Endodermal cell (in vitro differentiated cells): Measurements from ENCODE around the gene TRPM4. TPM values are rescaled to one million over a fixed set of nuclear protein-coding genes. Genes with fewer than 3 reads are reported as not detected.

Experiments
- DNase-seq: peaks from one replicate; pipeline ENCODE4 v3.0.0-alpha.2; 2017
- H3K27ac ChIP-seq: 2 replicates; pipeline ENCODE4 v1.5.1; 2013; ENCODE audit warnings: mild to moderate bottlenecking, low read depth, low read length, moderate library complexity
- H3K27me3 ChIP-seq: 2 replicates; pipeline ENCODE4 v1.6.1; 2013; ENCODE audit warnings: mild to moderate bottlenecking, low read length, moderate library complexity; ENCODE audit not compliant: insufficient read depth, control insufficient read depth, poor library complexity, severe bottlenecking
- H3K36me3 ChIP-seq: 2 replicates; pipeline ENCODE4 v1.7.0; 2013; ENCODE audit warnings: mild to moderate bottlenecking, low read length, moderate library complexity; ENCODE audit not compliant: control insufficient read depth, insufficient read depth
- H3K4me1 ChIP-seq: one replicate; pipeline ENCODE4 v1.7.0; 2013; ENCODE audit warnings: low read length; ENCODE audit not compliant: control insufficient read depth, insufficient read depth
- H3K4me3 ChIP-seq: 2 replicates; pipeline ENCODE4 v1.5.1; 2013; ENCODE audit warnings: mild to moderate bottlenecking, low read length, moderate library complexity
- H3K9ac ChIP-seq: 2 replicates; pipeline ENCODE4 v1.6.1; 2013; ENCODE audit warnings: mild to moderate bottlenecking, low read length, moderate library complexity; ENCODE audit not compliant: poor library complexity, severe bottlenecking; ENCODE audit errors: extremely low read depth
- H3K9me3 ChIP-seq: 2 replicates; pipeline ENCODE4 v1.6.1; 2013; ENCODE audit warnings: mild to moderate bottlenecking, low read length, moderate library complexity; ENCODE audit not compliant: control insufficient read depth
- H3K27ac Mint-ChIP-seq: 2 replicates; pipeline ENCODE4 v1.8.0; 2020; ENCODE audit warnings: mixed read lengths
- H3K27me3 Mint-ChIP-seq: 2 replicates; pipeline ENCODE4 v1.8.0; 2021; ENCODE audit warnings: mild to moderate bottlenecking, mixed read lengths; ENCODE audit not compliant: insufficient read depth
- H3K36me3 Mint-ChIP-seq: 2 replicates; pipeline ENCODE4 v1.8.0; 2020; ENCODE audit warnings: low read depth, mixed read lengths
- H3K4me1 Mint-ChIP-seq: 2 replicates; pipeline ENCODE4 v1.8.0; 2020; ENCODE audit warnings: mixed read lengths
- H3K4me3 Mint-ChIP-seq: 2 replicates; pipeline ENCODE4 v1.8.0; 2020; ENCODE audit warnings: mild to moderate bottlenecking, moderate library complexity, mixed read lengths
- H3K9me3 Mint-ChIP-seq: 2 replicates; pipeline ENCODE4 v1.8.0; 2020; ENCODE audit warnings: mild to moderate bottlenecking, mixed read lengths
- WGBS, 2 experiments: methylation state at CpG; one replicate each; pipeline versions ENCODE4 v1.1.5 to v1.1.7; 2013; ENCODE audit warnings: missing lambda C conversion rate in 2 of 2, mixed read lengths in 1 of 2; ENCODE audit not compliant: insufficient coverage in 1 of 2, insufficient read length in 1 of 2; 5-methylcytosine and 5-hydroxymethylcytosine counted together
- total RNA-seq, 2 donors: library from RNA; stranded (reverse); fragmentation: NEBNext Ultra II Directional in 1 of 2; extraction: Animal tissue kit (Norgen Biotek cat#: 25700) in 1 of 2; gene quantifications; 2 replicates in 1 of 2; 3 replicates in 1 of 2; pipeline ENCODE4 v1.2.1, GENCODE V29; 2021
- TF ChIP-seq, protein P1 (sequence below): fragments of 200-600 bp; sonication (generic); conservative IDR thresholded peaks from 2 replicates; pipeline ENCODE4 v1.5.0; 2021; ENCODE audit warnings: antibody characterized with exemption, mild to moderate bottlenecking

TRPM4 gene
- total RNA-seq, 2 donors from 2014 or later = 22.0 to 33.3 TPM

GRCh38 chr19:49190781-49191180 lies 33.2 kb downstream of the TRPM4 start:
- no peak overlapping the region for H3K27ac Mint-ChIP-seq
- H3K9me3 Mint-ChIP-seq = no peaks in the 10 kb centered on the region
- Histone ChIP-seq H3K27ac (no peak overlapping the region), H3K9ac (no peak overlapping the region), H3K9me3 (peaks cover 8% of the 10 kb centered on the region), H3K4me1 (no peaks in the 10 kb centered on the region), H3K36me3 (peaks cover 28% of the 10 kb centered on the region), H3K27me3 (no peaks in the 10 kb centered on the region), H3K4me3 (no peak overlapping the region)
- H3K4me1 Mint-ChIP-seq = peaks cover 4% of the 10 kb centered on the region
- H3K4me3 Mint-ChIP-seq = no peak overlapping the region
- WGBS, 2 experiments = 94 to 100% methylated on average over 2 to 3 of the region's 3 CpGs
- DNase-seq = no peak
- H3K36me3 Mint-ChIP-seq = peaks cover 48% of the 10 kb centered on the region
- TF ChIP-seq, protein P1, sequence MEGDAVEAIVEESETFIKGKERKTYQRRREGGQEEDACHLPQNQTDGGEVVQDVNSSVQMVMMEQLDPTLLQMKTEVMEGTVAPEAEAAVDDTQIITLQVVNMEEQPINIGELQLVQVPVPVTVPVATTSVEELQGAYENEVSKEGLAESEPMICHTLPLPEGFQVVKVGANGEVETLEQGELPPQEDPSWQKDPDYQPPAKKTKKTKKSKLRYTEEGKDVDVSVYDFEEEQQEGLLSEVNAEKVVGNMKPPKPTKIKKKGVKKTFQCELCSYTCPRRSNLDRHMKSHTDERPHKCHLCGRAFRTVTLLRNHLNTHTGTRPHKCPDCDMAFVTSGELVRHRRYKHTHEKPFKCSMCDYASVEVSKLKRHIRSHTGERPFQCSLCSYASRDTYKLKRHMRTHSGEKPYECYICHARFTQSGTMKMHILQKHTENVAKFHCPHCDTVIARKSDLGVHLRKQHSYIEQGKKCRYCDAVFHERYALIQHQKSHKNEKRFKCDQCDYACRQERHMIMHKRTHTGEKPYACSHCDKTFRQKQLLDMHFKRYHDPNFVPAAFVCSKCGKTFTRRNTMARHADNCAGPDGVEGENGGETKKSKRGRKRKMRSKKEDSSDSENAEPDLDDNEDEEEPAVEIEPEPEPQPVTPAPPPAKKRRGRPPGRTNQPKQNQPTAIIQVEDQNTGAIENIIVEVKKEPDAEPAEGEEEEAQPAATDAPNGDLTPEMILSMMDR = no peak
- peaks cover 10% of the 10 kb centered on the region for H3K27me3 Mint-ChIP-seq

- Mint-ChIP-seq H3K27ac (no peak overlapping the region), H3K9me3 (no peaks in the 10 kb centered on the region), H3K4me1 (no peaks in the 10 kb centered on the region), H3K36me3 (peaks cover 36% of the 10 kb centered on the region), H3K4me3 (no peak overlapping the region), H3K27me3 (peaks cover 10% of the 10 kb centered on the region)
- H3K4me1 ChIP-seq = no peaks in the 10 kb centered on the region
- 92 to 94% methylated on average over 5 to 6 of the region's 6 CpGs for WGBS, 2 experiments
- H3K9me3 ChIP-seq = peaks cover 8% of the 10 kb centered on the region
- H3K4me3 ChIP-seq = no peak overlapping the region
- H3K36me3 ChIP-seq = peaks cover 26% of the 10 kb centered on the region
- no peak overlapping the region for H3K27ac ChIP-seq
- TF ChIP-seq, protein P1 = no peak
- H3K9ac ChIP-seq = no peak overlapping the region
- no peak for DNase-seq
- H3K27me3 ChIP-seq = no peaks in the 10 kb centered on the region
Observed at GRCh38 chr19:49193822-49194394, 36.3 kb downstream of the TRPM4 start.

GRCh38 chr19:49194408-49194807 lies 36.8 kb downstream of the TRPM4 start:
- DNase-seq = no peak
- WGBS, 2 experiments = 90 to 98% methylated on average over 4 of the region's 4 CpGs
- peaks cover 8% of the 10 kb centered on the region for H3K9me3 ChIP-seq
- no peak overlapping the region for H3K27ac ChIP-seq
- Mint-ChIP-seq H3K4me1 (no peaks in the 10 kb centered on the region), H3K4me3 (no peak overlapping the region), H3K9me3 (no peaks in the 10 kb centered on the region), H3K36me3 (peaks cover 31% of the 10 kb centered on the region), H3K27ac (no peak overlapping the region), H3K27me3 (peaks cover 10% of the 10 kb centered on the region)
- no peak overlapping the region for H3K4me3 ChIP-seq
- peaks cover 21% of the 10 kb centered on the region for H3K36me3 ChIP-seq
- H3K9ac ChIP-seq = no peak overlapping the region
- H3K27me3 ChIP-seq = no peaks in the 10 kb centered on the region
- TF ChIP-seq, protein P1 = no peak
- no peaks in the 10 kb centered on the region for H3K4me1 ChIP-seq
